ENCODE results near the gene RSAD1.
A peak's percentile ranks its signal among the peaks of the same experiment; 100 is the strongest.

RSAD1 gene

DNA sequence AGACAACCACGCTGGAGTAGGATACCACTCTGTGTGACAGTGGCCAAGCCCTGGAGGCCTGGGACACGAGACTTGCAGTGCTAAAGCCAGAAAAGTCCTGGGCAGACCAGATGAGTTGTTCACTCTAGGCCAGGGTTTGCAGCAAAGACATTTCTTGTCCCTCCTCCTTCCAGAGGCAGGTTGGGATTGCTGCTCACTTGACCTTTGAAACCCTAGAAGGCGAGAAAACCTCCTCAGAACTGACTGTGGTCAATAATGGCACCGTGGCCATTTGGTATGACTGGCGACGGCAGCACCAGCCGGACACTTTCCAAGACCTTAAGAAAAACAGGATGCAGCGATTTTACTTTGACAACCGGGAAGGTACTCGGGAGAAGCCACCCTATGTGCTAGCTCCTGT is 44.1 kb downstream of the RSAD1 start:
- peak; percentile 51 for DNase-seq

DNA sequence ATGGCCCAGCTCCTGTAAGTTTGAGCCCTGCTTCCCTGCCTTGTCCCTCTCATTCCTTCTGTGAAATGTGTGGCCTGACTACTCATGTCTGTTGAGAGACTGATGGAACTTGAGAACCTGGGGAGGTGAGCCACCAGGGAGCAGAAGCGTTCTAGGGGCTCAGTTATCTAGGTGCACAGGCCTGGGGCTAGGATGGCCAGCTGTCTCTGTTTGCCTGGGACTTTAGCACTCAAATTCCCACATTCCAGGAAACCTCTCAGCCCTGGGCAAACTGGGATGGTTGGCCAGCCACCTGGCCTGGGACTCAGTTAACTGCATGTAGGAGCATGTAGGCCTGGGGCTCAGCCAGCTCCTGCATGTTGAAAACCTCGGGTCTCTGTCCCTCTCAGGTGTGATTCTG is 44.5 kb downstream of the RSAD1 start:
- peak; percentile 63 for DNase-seq

DNA sequence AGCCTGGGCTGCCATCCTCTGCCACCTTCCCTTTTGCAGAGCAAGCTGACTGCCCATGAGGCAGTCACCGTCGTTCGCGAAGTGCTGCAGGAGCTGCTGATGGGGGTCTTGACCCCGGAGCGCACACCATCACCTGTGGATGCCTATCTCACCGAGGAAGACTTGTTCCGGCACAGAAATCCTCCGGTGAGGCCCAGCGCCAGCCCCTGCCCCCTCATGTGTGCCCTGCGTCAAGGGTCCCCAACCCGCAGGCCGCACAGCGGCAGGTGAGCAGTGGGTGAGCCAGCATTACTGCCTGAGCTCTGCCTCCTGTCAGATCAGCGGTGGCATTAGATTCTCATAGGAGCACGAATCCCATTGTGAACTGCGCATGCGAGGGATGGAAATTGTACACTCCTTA is 46.2 kb downstream of the RSAD1 start:
- no peak for DNase-seq

DNA sequence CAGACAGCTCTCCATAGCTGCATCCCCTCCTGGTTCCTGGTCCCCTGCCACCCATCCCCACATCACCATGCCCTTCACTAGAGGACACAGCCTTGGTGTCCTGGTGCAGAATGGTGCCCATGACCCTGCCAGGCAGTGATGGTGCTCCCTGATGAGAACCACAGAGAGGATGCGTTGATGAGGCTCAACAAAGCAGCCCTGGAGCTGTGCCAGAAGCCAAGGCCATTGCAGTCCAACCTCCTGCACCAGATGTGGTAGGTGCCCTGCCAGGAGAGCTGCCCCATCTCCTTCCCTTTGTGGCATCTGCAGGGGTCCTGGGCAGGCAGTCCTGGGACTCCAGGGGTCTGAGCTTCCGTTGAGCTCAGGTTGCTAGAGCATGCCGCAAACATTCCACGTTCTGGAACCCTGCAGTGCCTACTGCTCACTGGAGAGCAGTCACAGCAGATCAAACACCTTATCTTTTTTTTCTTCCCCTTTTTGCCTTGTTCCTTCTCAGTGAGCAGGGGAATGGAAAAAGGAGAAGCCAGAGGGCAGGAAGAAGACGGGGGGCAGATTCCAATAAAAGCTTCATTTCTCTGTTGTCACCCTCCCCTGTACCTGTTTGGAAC is 48.6 kb downstream of the RSAD1 start:
- no peak for DNase-seq

DNA sequence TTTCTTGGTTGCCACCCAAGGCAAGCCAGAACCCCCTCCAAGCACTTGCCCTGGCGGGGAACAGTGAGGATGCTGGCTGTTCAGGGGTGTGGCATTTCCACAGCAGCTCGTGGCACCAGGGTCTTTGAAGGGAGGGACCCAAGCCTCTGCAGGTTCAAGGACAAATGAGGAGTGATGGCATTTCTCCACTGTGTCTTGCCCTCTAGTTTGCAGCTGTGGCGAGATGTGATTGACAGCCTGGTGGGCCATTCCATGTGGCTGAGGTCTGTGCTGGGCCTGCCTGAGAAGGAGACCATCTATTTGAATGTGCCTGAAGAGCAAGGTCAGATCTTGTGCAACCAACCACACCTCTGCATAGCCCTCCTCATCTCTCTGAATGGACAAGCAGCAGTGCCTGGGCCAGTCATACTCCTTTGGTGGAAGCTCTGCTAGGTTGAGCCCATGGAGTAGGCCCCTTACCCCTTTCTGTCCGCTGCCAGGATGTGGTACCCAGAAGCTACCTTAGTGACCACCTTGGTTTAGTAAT is 49.4 kb downstream of the RSAD1 start:
- no peak for DNase-seq

DNA sequence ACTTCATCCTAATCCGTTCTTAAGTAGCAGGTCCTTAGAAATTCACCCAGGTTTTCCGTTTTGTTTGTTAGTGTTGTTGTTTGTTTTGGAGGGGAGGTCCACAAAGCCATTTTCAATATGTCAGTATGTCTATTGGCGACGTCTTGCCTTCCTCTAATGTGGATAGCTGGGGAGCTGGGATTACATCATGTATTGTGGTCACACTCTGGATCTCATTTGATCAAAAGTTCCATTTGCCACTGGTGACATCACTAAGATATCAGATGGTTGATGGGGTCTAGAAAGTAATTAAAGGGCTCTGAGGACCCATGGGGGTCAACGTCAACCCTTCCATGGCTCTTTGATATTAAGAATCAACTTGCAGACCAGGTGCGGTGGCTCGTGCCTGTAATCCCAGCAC is 51.2 kb downstream of the RSAD1 start:
- DNase-seq, result no peak

DNA sequence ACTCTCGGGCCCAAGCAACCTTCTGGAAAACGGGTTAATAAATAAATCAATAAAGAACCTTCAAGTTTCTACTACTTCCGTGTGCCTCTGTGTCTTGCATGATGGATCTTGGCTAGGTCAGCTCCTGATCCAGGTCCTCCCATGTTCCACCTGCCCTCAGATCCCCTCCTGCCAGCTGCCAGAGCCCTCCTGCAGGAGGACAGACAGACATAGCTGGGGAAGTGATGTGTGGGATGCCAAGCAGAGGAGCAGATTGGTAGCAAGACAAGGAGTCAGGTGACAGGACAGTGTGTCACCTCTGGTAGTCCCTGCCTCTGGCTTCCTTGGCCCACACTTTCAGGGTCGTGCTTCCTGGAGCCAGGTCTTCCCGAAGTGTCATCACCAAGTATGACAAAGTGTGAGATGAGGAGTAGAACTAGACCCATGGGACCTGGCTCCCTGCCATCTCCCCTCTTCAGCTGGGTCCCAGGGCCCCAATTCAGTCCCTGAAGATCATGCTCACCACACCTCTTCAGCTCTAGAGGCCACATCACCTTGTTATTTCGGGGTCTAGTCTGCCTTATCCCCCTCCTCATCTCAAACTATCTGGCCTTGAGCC is 52.9 kb downstream of the RSAD1 start:
- DNase-seq, result peak; percentile 47

DNA sequence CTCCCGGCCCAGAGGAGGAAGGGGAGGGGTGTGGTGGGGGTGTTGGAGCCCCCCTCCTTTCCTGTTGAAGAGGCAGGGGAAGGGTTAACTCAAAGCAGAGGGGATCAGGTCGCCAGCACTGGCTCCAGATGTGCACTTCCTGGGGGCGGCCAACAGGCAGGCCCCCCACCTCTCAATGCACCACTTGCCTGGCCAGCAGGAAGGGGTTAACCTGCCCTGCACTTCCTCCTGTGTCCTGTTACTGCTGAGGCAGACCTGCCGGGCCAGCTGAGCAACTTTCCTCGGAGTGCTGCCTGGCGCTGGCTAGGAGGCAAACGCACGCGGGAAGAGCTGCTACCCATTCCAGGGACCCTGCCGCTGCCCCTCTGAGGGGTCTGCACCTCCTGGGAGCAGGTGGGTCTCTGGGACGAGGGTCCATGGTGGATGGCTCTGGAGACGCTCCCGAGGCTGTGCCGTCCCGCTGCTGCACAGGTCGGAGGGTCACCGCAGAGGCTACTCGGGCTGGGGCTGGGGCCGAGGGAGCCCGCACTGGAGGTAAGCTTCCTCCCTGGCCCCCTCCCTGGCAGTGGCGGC is 53.9 kb downstream of the RSAD1 start, which contains the start of gene EPN3:
EPN3 (plus strand) TSS at position 284 of the 573 bp plus-strand sequence. CDS start 3,822 bp downstream, outside the sequence.
- peak; percentile 93 for DNase-seq

DNA sequence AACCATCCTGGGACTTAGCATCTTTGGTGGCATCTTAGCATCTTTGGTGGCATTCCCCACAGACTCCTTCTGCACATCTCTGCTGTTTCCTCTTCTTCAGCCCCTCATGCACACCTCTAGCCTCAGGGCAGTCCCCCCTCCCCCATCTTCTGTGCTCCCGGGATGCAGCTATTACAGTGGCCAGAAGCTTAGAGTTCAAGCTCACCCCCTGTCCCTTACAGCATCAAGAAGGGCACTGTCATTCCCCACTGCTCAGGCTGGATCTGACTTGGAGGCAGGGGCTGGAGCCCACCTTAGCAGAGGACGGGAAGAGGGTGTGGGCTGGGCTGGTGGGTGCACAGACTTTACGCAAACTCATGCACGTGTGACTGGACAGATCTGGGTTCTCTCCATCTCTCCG is 54.5 kb downstream of the RSAD1 start:
- peak; percentile 59 for DNase-seq

DNA sequence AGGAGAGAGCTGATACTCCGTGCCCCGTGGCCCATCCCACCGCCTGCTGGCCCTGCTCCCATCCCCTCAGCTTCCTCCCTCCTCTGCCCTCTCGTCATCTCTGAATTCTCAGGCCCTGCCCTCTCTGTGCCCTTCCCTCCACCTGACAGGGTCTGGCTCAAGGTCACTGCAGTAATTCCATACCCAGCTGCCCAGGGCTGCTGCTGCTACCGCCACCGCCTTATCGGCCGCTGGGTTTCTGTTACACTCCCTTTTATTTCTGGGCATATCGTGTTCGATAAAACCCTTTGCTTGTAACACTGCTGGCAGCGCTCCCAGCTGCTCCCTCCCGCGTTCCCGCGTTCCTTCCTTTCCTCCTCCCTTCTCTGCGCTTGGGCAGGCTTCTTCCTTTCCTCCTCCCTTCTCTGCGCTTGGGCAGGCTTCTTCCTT is 55.1 kb downstream of the RSAD1 start:
- peak; percentile 65 for DNase-seq

DNA sequence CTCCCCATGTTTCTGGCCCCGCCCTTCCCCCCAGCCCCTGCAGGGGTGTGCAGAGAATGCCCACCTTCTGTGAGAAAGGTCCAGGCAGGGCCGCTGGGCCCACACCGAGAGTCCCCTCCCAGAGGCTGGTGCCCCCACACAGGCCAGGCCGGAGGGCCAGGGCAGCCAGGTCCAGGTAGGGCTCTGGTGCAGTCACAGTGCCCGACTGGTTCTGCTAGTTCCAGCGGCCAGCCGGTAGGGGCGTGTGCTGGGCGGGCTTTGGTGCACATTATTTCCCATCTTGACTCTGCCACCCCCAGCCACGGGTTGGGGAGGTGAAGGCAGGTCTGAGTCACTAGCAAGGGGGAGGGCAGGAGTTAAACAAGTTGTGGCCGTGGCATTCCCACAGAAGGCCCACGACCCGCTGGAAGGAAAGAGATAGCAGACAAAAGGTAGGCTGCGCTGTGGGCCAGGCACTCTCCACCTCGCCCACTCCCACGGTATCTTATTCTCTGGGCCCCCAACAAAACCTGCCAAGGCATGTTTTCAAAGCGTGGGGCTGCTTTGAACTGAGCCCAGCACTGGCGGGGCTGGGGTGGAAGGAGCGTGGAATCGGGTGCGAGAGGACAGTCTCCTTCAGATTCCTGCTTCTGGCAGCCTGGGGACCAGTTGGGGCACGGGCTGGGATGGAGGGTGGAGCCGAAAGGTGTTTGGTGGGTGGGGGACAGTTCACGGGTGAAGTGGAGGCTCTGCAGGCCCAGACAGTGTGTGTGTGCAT is 55.7 kb downstream of the RSAD1 start:
- peak; percentile 84 for DNase-seq

DNA sequence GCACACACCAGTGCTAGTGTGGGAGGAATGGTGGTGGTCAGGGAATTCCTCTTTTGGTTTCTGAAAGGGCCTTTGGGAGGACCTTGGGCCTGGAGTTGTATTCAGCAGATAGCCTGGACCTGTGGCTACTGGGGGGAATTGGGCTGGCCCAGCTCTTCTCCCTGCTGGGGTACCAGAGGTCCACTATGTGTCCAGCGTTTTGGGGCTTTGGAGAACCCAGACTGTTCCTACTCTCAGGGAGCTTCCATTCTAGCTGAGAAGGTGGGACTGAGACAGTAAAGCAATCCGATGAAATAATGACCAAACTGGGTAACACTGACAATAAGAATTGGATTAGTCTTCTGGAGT is 56.3 kb downstream of the RSAD1 start:
- no peak for DNase-seq

DNA sequence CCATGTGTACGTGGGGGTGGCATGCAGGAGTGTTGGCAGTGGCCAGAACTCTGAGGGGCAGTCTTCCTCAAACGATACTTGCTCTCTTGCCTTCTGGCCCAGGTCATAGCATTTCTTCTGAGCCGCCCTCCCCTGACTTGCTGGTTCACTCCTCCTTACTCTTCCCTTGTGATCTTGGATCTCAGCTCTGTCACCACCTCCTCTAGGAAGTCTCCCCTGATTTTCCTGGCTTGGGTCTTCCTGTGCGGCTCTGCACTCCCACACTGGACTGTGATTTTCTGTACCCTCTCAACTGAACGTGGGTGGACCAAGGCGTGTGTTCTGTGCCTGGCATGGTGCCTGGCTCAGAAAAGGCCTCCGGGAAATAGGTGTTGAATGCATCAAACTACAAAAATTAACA is 56.7 kb downstream of the RSAD1 start:
- no peak for DNase-seq
